ENCODE results near the gene SNX9. TPM values are rescaled to one million over a fixed set of nuclear protein-coding genes. Genes with fewer than 3 reads are reported as not detected.

Gene SNX9
- total and polyA plus RNA-seq, 7 donors = 42.6 to 72.6 (median 63.0) TPM

DNA sequence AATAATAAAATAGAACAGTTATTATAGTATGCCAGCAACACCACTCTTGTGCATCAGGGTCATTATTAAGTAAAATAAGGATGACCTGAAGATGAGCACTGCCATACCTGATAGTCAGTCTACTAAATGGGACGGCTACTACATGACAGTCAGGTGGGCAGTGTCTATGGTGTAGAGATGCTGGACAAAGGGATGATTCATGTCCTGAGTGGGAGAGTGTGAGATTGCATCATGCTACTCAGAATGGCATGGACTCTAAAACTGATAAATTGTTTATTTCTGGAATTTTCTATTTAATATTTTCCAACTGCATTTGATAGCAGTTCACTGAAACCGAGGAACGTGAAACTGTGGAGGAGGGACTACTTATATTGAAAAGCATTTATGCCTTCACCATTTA, 38.8 kb downstream of the SNX9 start:
- Histone ChIP-seq H3K36me3 (no peaks in the 10 kb centered on the region), H3K27me3 (no peaks in the 10 kb centered on the region), H3K4me3 (no peak overlapping the region), H3K27ac (no peak overlapping the region), H3K4me1 (peaks cover 0 to 58% (median 42%) of the 10 kb centered on the region in 4 donors), H3K9me3 (no peaks in the 10 kb centered on the region)
- 73 to 86% methylated on average over 3 of the region's 3 CpGs for WGBS, 2 donors
- no peak for DNase-seq
- TF ChIP-seq CTCF (IDR thresholded peaks at IDR 0.05) (no peak), EP300 (IDR thresholded peaks at IDR 0.05) (no peak), POLR2A (IDR thresholded peaks at IDR 0.05) (no peak), POLR2AphosphoS5 (IDR thresholded peaks at IDR 0.05) (no peak)
- intact Hi-C loops (cut with DNase I) = no loop called here

- Histone ChIP-seq H3K27ac (no peak overlapping the region), H3K4me1 (peaks cover 0 to 67% (median 45%) of the 10 kb centered on the region in 4 donors), H3K27me3 (no peaks in the 10 kb centered on the region), H3K4me3 (no peak overlapping the region), H3K36me3 (no peaks in the 10 kb centered on the region), H3K9me3 (no peaks in the 10 kb centered on the region)
- intact Hi-C loops (cut with DNase I) = no loop called here
- DNase-seq = no peak
- 76 to 82% methylated on average over 1 of the region's 1 CpG for WGBS, 2 donors
- TF ChIP-seq POLR2AphosphoS5 (IDR thresholded peaks at IDR 0.05) (no peak), CTCF (IDR thresholded peaks at IDR 0.05) (no peak), EP300 (IDR thresholded peaks at IDR 0.05) (no peak), POLR2A (IDR thresholded peaks at IDR 0.05) (no peak)
Measured at GRCh38 chr6:157862706-157863105, 39.7 kb downstream of the SNX9 start.

GRCh38 chr6:157864185-157864761, 41.2 kb downstream of the SNX9 start:
- Histone ChIP-seq H3K4me1 (peaks cover 0 to 65% (median 45%) of the 10 kb centered on the region in 4 donors), H3K36me3 (peaks cover 0 to 8% (median 0%) of the 10 kb centered on the region in 4 donors), H3K9me3 (no peaks in the 10 kb centered on the region), H3K27ac (no peak overlapping the region), H3K27me3 (no peaks in the 10 kb centered on the region), H3K4me3 (no peak overlapping the region)
- 92 to 94% methylated on average over 11 of the region's 11 CpGs for WGBS, 2 donors
- TF ChIP-seq POLR2AphosphoS5 (IDR thresholded peaks at IDR 0.05) (no peak), EP300 (IDR thresholded peaks at IDR 0.05) (no peak), POLR2A (IDR thresholded peaks at IDR 0.05) (no peak), CTCF (IDR thresholded peaks at IDR 0.05) (no peak)
- no peak for DNase-seq
- intact Hi-C loops (cut with DNase I) = no loop called here

DNA sequence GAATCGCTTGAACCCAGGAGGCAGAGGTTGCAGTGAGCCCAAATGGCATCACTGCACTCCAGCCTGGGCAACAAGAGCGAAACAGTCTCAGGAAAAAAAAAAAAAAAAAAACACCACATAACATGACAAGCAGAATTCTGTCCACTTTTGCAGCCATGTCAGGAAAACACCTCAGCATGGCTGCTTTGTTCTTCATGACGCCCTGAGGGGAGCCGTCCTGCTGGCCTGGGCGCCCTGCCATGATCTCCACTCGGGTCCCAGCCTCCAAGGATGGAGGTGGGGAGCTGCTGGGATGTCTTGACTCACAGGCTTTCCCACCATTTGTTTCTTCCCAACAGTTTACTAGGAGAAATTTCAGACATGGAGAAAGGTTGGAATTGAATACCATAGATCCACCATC, 42.2 kb downstream of the SNX9 start:
- TF ChIP-seq CTCF (IDR thresholded peaks at IDR 0.05) (no peak), EP300 (IDR thresholded peaks at IDR 0.05) (no peak), POLR2A (IDR thresholded peaks at IDR 0.05) (no peak), POLR2AphosphoS5 (IDR thresholded peaks at IDR 0.05) (no peak)
- H3K4me1 ChIP-seq = peaks cover 0 to 56% (median 38%) of the 10 kb centered on the region in 4 donors
- no peaks in the 10 kb centered on the region for H3K27me3 ChIP-seq
- no peak overlapping the region for H3K27ac ChIP-seq
- no peaks in the 10 kb centered on the region for H3K9me3 ChIP-seq
- H3K36me3 ChIP-seq = peaks cover 0 to 18% (median 0%) of the 10 kb centered on the region in 4 donors
- H3K4me3 ChIP-seq = no peak overlapping the region
- 89 to 92% methylated on average over 6 of the region's 6 CpGs for WGBS, 2 donors
- DNase-seq = no peak
- intact Hi-C loops (cut with DNase I) = no loop called here

- no peaks in the 10 kb centered on the region for H3K9me3 ChIP-seq
- WGBS, 2 donors = 68 to 70% methylated on average over 5 of the region's 5 CpGs
- no peaks in the 10 kb centered on the region for H3K27me3 ChIP-seq
- no peak overlapping the region for H3K27ac ChIP-seq
- H3K4me3 ChIP-seq = no peak overlapping the region
- peaks cover 0 to 36% (median 22%) of the 10 kb centered on the region in 4 donors for H3K4me1 ChIP-seq
- peaks cover 0 to 28% (median 0%) of the 10 kb centered on the region in 4 donors for H3K36me3 ChIP-seq
- DNase-seq = no peak
- TF ChIP-seq POLR2A (IDR thresholded peaks at IDR 0.05) = no peak
- no peak for TF ChIP-seq POLR2AphosphoS5 (IDR thresholded peaks at IDR 0.05)
- TF ChIP-seq CTCF (IDR thresholded peaks at IDR 0.05) = no peak
- no peak for TF ChIP-seq EP300 (IDR thresholded peaks at IDR 0.05)
- intact Hi-C loops (cut with DNase I) = no loop called here
Measured at GRCh38 chr6:157867155-157867559, 44.1 kb downstream of the SNX9 start.
